Lower leg skin (tissue), 3 donors: ENCODE results near the gene AATF.

Experiments
- POLR2A ChIP-seq, 2 donors: fragments of 450-650 bp; IDR thresholded peaks; one replicate each; pipeline ENCODE4 v1.6.1; 2016 to 2017; ENCODE audit warnings: antibody characterized with exemption in 2 of 2, mild to moderate bottlenecking in 1 of 2, moderate library complexity in 1 of 2
- TF ChIP-seq, protein P1 (sequence below), 3 donors: fragments of 450-650 bp; IDR thresholded peaks; one replicate each; pipeline ENCODE4 v1.5.1; 2016; ENCODE audit warnings: antibody characterized with exemption in 3 of 3, mild to moderate bottlenecking in 3 of 3, moderate library complexity in 2 of 3

DNA sequence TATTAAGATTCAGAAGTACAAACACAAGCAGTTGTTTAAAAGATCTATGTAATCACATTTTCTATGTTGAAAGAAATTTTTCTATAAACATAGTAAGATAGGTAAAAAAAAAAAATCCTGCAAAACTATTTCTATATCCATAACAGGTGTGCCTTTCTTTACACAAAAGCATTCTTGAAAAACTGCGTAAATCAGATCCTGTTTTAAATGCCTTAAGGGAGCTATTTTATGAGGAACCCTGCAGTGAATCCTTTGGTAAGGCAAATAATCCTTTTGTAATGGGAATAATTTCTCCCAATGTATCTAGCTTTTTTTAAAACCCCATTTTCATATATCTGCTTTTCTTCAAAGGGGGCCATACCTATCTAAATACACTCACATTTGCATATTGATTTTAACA lies 157.3 kb downstream of the AATF start:
- TF ChIP-seq, protein P1, sequence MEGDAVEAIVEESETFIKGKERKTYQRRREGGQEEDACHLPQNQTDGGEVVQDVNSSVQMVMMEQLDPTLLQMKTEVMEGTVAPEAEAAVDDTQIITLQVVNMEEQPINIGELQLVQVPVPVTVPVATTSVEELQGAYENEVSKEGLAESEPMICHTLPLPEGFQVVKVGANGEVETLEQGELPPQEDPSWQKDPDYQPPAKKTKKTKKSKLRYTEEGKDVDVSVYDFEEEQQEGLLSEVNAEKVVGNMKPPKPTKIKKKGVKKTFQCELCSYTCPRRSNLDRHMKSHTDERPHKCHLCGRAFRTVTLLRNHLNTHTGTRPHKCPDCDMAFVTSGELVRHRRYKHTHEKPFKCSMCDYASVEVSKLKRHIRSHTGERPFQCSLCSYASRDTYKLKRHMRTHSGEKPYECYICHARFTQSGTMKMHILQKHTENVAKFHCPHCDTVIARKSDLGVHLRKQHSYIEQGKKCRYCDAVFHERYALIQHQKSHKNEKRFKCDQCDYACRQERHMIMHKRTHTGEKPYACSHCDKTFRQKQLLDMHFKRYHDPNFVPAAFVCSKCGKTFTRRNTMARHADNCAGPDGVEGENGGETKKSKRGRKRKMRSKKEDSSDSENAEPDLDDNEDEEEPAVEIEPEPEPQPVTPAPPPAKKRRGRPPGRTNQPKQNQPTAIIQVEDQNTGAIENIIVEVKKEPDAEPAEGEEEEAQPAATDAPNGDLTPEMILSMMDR (IDR thresholded peaks at IDR 0.05), result no peak
- TF ChIP-seq POLR2A (IDR thresholded peaks at IDR 0.05), result no peak
